Astrocyte (in vitro differentiated cells and primary cell): ENCODE results near the gene SCUBE3. TPM values are rescaled to one million over a fixed set of nuclear protein-coding genes. Genes with fewer than 3 reads are reported as not detected.

Experiments used
- DNase-seq: peaks from one replicate; pipeline ENCODE4 v3.0.0-alpha.2; 2010; ENCODE audit warnings: low read depth
- FAIRE-seq: peaks from 2 replicates; lab custom pipeline; 2011; peaks lifted over from hg19 to GRCh38; lab: Jason Lieb, UNC
- H2AFZ ChIP-seq: 2 replicates; pipeline ENCODE4 v1.6.0; 2012; ENCODE audit warnings: low read depth, low read length, inconsistent platforms
- H3K27ac ChIP-seq: 2 replicates; pipeline ENCODE4 v1.5.1; 2011; ENCODE audit warnings: low read depth, low read length, inconsistent platforms
- H3K27me3 ChIP-seq: 2 replicates; pipeline ENCODE4 v1.6.0; 2011; ENCODE audit warnings: low read length, inconsistent platforms; ENCODE audit not compliant: insufficient read depth
- H3K36me3 ChIP-seq: 2 replicates; pipeline ENCODE4 v1.5.1; 2011; ENCODE audit warnings: low read length, inconsistent platforms; ENCODE audit not compliant: insufficient read depth
- H3K4me1 ChIP-seq: 2 replicates; pipeline ENCODE4 v1.5.1; 2011; ENCODE audit warnings: low read length, inconsistent platforms; ENCODE audit not compliant: insufficient read depth
- H3K4me2 ChIP-seq: 2 replicates; pipeline ENCODE4 v1.6.0; 2012; ENCODE audit warnings: low read length, inconsistent platforms
- H3K4me3 ChIP-seq: 2 replicates; pipeline ENCODE4 v1.5.1; 2011; ENCODE audit warnings: low read depth, mild to moderate bottlenecking, low read length, inconsistent platforms; ENCODE audit not compliant: insufficient read depth
- H3K79me2 ChIP-seq: 2 replicates; pipeline ENCODE4 v1.6.0; 2012; ENCODE audit warnings: mild to moderate bottlenecking, low read length, inconsistent platforms; ENCODE audit not compliant: insufficient read depth
- H3K9ac ChIP-seq: 2 replicates; pipeline ENCODE4 v1.6.0; 2012; ENCODE audit warnings: mild to moderate bottlenecking, low read length, inconsistent platforms
- H3K9me3 ChIP-seq: 2 replicates; pipeline ENCODE4 v1.5.1; 2012; ENCODE audit warnings: low read depth, mild to moderate bottlenecking, low read length, inconsistent platforms; ENCODE audit not compliant: insufficient read depth
- H4K20me1 ChIP-seq: 2 replicates; pipeline ENCODE4 v1.6.0; 2012; ENCODE audit warnings: low read length, inconsistent platforms; ENCODE audit not compliant: insufficient read depth
- H3K27ac Mint-ChIP-seq: one replicate; pipeline ENCODE4 v1.8.0; 2021; ENCODE audit warnings: mild to moderate bottlenecking, mixed read lengths; ENCODE audit not compliant: unreplicated experiment
- H3K27me3 Mint-ChIP-seq: one replicate; pipeline ENCODE4 v1.8.0; 2021; ENCODE audit warnings: low read depth, mixed read lengths; ENCODE audit not compliant: unreplicated experiment
- H3K36me3 Mint-ChIP-seq: one replicate; pipeline ENCODE4 v1.8.0; 2021; ENCODE audit warnings: low read depth, mixed read lengths; ENCODE audit not compliant: unreplicated experiment
- H3K4me1 Mint-ChIP-seq: one replicate; pipeline ENCODE4 v1.8.0; 2021; ENCODE audit warnings: low read depth, mixed read lengths; ENCODE audit not compliant: unreplicated experiment
- H3K4me3 Mint-ChIP-seq: one replicate; pipeline ENCODE4 v1.8.0; 2021; ENCODE audit warnings: mild to moderate bottlenecking, moderate library complexity, mixed read lengths; ENCODE audit not compliant: unreplicated experiment
- H3K9me3 Mint-ChIP-seq: one replicate; pipeline ENCODE4 v1.8.0; 2021; ENCODE audit warnings: mild to moderate bottlenecking, mixed read lengths; ENCODE audit not compliant: unreplicated experiment
- EZH2 ChIP-seq: IDR thresholded peaks from 2 replicates; pipeline ENCODE4 v1.6.1; 2012; ENCODE audit warnings: mild to moderate bottlenecking, low read length, inconsistent platforms; ENCODE audit not compliant: insufficient read depth
- total RNA-seq: library from RNA; stranded (reverse); gene quantifications from 2 replicates; pipeline ENCODE4 v1.2.1, GENCODE V29; 2021
- TF ChIP-seq, protein P1 (sequence below): IDR thresholded peaks from 2 replicates; pipeline ENCODE4 v1.5.1; 2011; ENCODE audit warnings: low read depth, mild to moderate bottlenecking, inconsistent platforms, low read length, moderate library complexity; ENCODE audit not compliant: insufficient read depth

SCUBE3 gene
- total RNA-seq, 1 donor from 2014 or later = 10.1 TPM

DNA sequence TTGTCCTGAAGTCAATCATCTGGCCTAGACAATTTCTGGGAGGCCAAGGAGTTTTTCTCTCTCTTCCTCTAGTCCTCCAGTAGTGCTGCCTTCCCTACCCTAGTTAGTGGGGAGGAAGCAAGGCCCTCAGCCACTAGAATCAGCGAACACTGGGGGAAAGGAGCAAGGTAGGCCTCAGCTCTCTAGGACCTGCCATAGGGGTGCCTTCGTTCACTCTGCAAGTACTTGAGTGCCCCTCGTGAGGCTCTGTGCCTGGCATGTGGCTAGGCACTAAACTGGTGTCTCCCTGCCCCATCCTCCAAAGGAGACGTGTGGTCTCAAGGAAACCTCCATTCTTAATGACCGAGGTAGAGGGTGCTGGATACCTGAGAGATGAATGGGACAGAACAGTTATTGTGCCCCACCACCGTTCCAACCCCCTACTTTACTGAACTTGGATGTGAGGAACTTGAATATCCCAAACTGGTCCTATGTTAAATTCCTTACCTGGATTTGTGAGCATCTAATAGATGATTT is 84.9 kb downstream of the SCUBE3 start:
- no peak for FAIRE-seq
- Histone ChIP-seq H3K4me3 (no peak overlapping the region), H3K9me3 (no peaks in the 10 kb centered on the region), H3K9ac (no peak overlapping the region), H3K4me2 (no peak overlapping the region), H3K27me3 (no peaks in the 10 kb centered on the region), H3K79me2 (no peaks in the 10 kb centered on the region), H3K27ac (no peak overlapping the region), H4K20me1 (no peaks in the 10 kb centered on the region), H2AFZ (no peak overlapping the region), H3K4me1 (peaks cover 12% of the 10 kb centered on the region), H3K36me3 (no peaks in the 10 kb centered on the region)
- no peak for TF ChIP-seq EZH2
- TF ChIP-seq, protein P1, sequence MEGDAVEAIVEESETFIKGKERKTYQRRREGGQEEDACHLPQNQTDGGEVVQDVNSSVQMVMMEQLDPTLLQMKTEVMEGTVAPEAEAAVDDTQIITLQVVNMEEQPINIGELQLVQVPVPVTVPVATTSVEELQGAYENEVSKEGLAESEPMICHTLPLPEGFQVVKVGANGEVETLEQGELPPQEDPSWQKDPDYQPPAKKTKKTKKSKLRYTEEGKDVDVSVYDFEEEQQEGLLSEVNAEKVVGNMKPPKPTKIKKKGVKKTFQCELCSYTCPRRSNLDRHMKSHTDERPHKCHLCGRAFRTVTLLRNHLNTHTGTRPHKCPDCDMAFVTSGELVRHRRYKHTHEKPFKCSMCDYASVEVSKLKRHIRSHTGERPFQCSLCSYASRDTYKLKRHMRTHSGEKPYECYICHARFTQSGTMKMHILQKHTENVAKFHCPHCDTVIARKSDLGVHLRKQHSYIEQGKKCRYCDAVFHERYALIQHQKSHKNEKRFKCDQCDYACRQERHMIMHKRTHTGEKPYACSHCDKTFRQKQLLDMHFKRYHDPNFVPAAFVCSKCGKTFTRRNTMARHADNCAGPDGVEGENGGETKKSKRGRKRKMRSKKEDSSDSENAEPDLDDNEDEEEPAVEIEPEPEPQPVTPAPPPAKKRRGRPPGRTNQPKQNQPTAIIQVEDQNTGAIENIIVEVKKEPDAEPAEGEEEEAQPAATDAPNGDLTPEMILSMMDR = no peak
- H3K27ac Mint-ChIP-seq = no peak overlapping the region
- no peak overlapping the region for H3K4me3 Mint-ChIP-seq
- peaks cover 2% of the 10 kb centered on the region for H3K27me3 Mint-ChIP-seq
- peaks cover 8% of the 10 kb centered on the region for H3K4me1 Mint-ChIP-seq
- H3K9me3 Mint-ChIP-seq = no peaks in the 10 kb centered on the region
- H3K36me3 Mint-ChIP-seq = peaks cover 15% of the 10 kb centered on the region
- no peak for DNase-seq

DNA sequence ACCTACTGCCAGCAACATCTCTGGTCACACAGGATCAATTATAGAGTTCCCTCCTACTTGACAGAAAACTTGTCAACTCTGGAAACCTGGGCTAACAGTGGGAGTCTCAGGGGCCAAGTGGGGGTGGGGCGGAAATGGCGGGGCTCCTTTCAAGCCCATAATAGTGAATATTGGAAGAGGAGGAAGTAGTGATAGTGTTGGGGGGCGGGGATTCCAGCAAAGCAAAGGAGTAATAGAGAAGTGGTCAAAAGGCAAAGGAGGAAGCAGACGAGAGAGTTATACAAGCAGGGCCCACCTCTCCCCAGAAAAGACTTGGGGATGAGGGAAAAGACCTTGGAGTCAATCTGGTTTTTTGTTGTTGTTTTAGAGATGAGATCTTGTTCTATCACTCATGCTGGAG is 85.9 kb downstream of the SCUBE3 start:
- Mint-ChIP-seq H3K9me3 (no peaks in the 10 kb centered on the region), H3K27ac (no peak overlapping the region), H3K27me3 (peaks cover 2% of the 10 kb centered on the region), H3K36me3 (peaks cover 9% of the 10 kb centered on the region), H3K4me3 (peak overlapping the region; percentile 54), H3K4me1 (peaks cover 8% of the 10 kb centered on the region)
- H3K4me3 ChIP-seq = no peak overlapping the region
- H3K27ac ChIP-seq = no peak overlapping the region
- no peaks in the 10 kb centered on the region for H3K36me3 ChIP-seq
- H3K9ac ChIP-seq = no peak overlapping the region
- peaks cover 12% of the 10 kb centered on the region for H3K4me1 ChIP-seq
- no peak for TF ChIP-seq EZH2
- TF ChIP-seq, protein P1 = no peak
- H4K20me1 ChIP-seq = no peaks in the 10 kb centered on the region
- FAIRE-seq (no peak), DNase-seq (no peak)
- H3K79me2 ChIP-seq = no peaks in the 10 kb centered on the region
- no peak overlapping the region for H2AFZ ChIP-seq
- H3K9me3 ChIP-seq = no peaks in the 10 kb centered on the region
- H3K4me2 ChIP-seq = no peak overlapping the region
- no peaks in the 10 kb centered on the region for H3K27me3 ChIP-seq

DNA sequence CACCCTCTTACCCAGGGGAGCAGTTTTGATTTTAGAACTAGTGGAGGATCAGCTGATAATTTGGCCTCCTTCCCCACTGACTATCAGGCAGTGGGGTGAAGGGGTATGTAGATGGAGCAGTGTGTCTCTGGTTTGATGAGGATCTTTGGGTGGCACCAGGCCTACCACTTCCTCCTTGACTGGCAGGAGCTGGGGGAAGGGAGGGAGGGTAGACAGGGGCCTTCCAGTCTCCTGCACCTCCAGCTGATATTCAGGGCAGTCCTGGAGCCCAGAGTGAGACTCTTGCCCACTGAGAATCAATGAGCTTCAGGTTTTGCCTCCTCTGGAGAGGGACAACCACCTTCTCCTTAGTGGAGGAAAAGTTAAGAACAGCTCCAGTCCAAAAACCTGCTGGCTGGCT is 87.1 kb downstream of the SCUBE3 start:
- Histone ChIP-seq H3K27me3 (no peaks in the 10 kb centered on the region), H4K20me1 (no peaks in the 10 kb centered on the region), H3K4me1 (peaks cover 12% of the 10 kb centered on the region), H3K4me3 (no peak overlapping the region), H3K9ac (no peak overlapping the region), H3K4me2 (no peak overlapping the region), H3K36me3 (no peaks in the 10 kb centered on the region), H3K9me3 (no peaks in the 10 kb centered on the region), H2AFZ (no peak overlapping the region), H3K27ac (no peak overlapping the region), H3K79me2 (no peaks in the 10 kb centered on the region)
- Mint-ChIP-seq H3K27ac (no peak overlapping the region), H3K36me3 (peaks cover 5% of the 10 kb centered on the region), H3K4me3 (no peak overlapping the region), H3K27me3 (peaks cover 2% of the 10 kb centered on the region), H3K9me3 (no peaks in the 10 kb centered on the region), H3K4me1 (peaks cover 8% of the 10 kb centered on the region)
- FAIRE-seq (no peak), DNase-seq (no peak)
- TF ChIP-seq, protein P1 = no peak
- no peak for TF ChIP-seq EZH2
